ENCODE results near the gene KLHL35.

DNA sequence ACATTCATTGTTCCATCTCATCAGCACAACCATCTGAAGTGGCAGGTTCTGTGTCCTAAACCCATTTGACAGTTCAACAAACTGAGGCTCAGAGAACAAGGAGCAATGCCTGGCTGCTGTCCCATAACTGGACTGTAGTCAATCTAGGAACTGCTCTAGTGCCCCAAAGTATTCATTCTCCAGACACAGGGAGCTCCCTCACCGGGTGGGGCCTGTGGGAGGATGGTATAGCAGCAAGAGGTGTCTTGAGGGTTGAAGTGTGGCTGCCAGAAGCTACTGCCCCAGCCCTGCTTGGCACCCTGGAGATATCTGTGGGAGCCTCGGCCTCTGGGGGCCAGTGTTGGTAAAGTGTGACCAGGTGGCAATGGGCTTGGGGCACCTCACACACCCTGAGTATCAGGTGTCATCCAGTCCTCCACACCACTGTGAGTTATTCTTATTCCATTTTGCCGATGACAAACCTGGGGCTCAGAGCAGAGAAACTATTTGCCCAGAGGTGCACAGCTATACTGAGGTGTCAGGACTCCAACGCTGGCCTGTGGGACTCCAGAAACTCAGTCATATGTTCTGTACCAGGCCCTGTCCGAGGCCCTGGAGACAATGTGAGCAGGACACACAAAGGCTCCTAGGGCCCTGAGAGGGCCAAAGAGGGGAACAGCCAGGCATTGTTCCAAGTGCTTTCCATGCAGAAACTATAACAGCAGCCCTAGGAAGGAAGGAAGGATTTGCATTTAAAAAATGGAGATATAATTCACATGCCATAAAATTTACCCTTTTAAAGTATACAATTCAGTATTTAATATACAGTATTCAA lies 46.0 kb upstream of the KLHL35 start:
- TF ChIP-seq CTCF (IDR thresholded peaks at IDR 0.05; ENCODE audit: poor library complexity) (no peak), EZH2phosphoT487 (IDR thresholded peaks at IDR 0.05; ENCODE audit: low read depth, severe bottlenecking, unreplicated experiment) (no peak), EZH2 (IDR thresholded peaks at IDR 0.05; ENCODE audit: borderline replicate concordance) (no peak)
